NCI-H524 treated with DMSO at 0.1 percent for 48 hours (cell line): ENCODE data around the gene SCAMP2.
"Not testable (repeated sequence)": the region's sequence is repeated elsewhere in the genome, so short reads cannot be mapped to it uniquely, and the experiment has no call there.

Experiments used
- DNase-seq: peaks from one replicate; lab custom pipeline; 2025; lab: John Stamatoyannopoulos, UW

Gene SCAMP2, protein sequence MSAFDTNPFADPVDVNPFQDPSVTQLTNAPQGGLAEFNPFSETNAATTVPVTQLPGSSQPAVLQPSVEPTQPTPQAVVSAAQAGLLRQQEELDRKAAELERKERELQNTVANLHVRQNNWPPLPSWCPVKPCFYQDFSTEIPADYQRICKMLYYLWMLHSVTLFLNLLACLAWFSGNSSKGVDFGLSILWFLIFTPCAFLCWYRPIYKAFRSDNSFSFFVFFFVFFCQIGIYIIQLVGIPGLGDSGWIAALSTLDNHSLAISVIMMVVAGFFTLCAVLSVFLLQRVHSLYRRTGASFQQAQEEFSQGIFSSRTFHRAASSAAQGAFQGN

DNA sequence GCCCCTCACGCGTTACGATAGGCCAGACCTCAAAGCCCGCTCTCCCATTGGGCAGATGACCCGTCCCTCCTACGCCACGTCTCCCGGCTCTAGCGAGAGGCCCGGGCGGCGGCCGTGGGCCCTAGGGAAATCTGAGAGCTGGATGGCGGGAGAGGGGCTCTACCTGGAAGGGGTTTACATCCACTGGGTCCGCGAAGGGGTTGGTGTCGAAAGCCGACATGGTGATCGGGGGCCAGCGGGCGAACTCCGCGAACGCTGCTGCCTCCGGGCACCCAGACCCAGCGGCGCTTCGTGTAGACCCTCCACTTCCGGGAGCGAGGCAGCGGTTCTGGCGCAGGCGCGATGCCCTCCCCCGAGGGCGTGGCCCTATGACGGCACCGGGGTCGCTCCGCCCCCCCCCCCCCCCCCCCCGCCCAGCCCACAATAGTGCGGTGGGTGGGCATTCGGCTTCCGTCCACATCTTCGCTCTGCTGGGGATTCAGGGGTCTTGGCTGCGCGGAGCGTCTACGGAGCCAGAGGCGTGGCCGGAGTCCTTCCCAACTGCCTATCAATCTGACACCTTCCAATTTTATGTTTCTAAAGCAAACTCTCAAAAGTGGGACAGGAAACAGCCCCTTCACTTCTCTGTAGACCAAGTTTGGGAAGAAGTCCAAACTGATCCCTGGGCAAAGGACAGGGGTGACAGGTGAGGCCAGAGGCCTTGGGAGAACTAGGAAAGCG is at the start of gene SCAMP2:
SCAMP2 (minus strand) TSS at position 330 of the 720 bp plus-strand sequence; CDS start at position 220, 110 bp downstream.
- peak; percentile 89 for DNase-seq

GRCh38 chr15:74920456-74920855 is 47.3 kb upstream of the SCAMP2 start:
- no peak for DNase-seq

DNA sequence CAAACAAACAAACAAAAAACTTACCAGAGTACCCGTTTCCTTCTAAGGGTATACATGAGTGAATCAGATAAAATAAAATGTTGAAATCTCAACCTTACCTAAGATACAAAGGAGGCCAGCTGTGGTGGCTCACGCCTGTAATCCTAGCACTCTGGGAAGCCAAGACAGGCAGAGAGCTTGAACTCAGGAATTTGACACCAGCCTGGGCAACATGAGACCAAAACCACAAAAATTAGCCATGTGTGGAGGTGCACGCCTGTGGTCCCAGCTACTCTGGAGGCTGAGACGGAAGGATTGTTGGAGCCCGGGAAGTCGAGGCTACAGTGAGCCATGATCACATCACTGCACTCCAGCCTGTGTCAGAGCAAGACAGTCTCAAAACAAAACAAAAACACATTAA is 44.5 kb upstream of the SCAMP2 start:
- DNase-seq, result no peak

DNA sequence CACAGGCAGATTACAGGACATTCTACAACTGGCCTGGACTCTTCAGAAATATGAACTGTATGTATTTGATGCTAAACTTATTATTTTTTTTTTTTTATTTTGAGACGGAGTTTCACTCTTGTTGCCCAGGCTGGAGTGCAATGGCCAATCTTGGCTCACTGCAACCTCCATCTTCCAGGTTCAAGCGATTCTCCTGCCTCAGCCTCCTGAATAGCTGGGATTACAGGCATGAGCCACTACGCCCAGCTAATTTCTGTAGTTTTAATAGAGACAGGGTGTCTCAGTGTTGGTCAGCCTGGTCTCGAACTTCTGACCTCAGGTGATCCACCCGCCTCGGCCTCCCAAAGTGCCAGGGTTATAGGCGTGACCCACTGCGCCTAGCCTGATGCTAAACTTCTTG is 40.6 kb upstream of the SCAMP2 start:
- DNase-seq, result not testable (repeated sequence)

DNA sequence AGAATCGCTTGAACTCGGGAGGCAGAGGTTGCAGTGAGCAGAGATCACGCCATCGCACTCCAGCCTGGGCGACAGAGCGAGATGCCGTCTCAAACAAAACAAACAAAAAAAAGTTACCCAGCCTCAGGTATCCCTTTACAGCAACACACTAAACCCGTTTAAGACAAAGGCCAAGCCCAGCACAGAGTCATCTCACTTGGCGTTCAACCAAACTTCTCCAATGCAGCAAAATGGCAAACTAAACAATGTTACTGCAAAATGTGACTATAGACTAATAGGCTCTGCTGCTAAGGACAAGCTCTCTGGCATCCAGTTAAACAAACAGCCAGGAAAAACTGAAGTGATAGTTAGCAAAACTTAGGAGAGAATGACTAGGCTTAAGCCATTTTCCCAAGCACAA is 39.9 kb upstream of the SCAMP2 start:
- no peak for DNase-seq

DNA sequence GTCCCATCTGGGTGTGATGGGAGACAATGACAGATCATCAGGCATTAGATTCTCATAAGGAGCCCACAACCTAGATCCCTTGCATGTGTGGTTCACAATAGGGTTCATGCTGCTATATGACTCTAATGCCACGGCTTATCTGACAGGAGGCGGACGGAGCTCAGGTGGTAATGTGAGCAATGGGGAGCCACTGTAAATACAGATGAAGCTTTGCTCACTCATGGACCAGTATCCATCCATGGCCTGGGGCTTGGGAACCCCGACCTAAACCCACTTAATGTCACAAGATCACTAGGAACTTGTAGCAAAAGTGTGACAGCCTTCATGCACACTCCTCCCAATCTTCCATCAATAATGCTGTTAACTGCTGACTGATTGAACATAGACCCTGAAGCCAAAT is 35.5 kb upstream of the SCAMP2 start:
- DNase-seq, result no peak

GRCh38 chr15:74907163-74907870 is 34.2 kb upstream of the SCAMP2 start:
- DNase-seq, result no peak

DNA sequence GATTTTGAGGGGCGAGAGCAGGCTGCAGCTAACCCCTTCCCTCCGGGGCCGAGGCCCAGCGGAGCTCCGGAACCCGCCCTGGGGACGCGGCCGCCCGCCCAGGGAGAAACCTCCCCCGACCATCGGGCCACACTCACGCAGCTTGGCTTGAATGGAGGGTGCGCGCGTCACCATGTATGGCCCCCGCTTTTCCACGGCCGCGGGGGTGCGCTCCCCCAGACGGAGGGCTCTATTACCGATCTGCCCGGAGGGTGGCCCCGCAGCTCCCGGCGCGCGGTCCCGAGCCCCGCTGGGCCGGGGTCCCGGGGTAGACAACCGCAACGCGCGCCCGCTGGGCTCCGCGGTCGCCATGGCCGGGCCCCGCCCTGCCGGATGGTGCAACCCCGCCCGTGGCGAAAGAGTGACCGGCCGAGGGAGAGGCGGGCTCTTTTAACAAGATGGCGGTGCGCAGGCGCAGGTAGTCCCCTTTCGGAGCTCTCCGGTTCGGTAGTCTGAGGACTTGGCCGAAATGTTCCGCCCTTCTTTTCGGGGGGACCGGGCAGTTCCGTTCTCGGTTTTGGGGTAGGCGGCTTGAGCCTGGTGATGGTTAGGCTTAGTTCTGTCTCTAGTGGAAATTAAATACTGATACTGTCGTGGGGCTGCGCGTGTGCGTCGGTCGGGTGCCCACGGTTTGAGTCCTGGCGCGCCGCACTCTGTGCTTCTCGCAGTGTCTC is 33.4 kb upstream of the SCAMP2 start, which contains the start of gene FAM219B:
FAM219B (minus strand) TSS at position 402 of the 713 bp plus-strand sequence; CDS start at position 351, 51 bp downstream.
- peak; percentile 35 for DNase-seq

DNA sequence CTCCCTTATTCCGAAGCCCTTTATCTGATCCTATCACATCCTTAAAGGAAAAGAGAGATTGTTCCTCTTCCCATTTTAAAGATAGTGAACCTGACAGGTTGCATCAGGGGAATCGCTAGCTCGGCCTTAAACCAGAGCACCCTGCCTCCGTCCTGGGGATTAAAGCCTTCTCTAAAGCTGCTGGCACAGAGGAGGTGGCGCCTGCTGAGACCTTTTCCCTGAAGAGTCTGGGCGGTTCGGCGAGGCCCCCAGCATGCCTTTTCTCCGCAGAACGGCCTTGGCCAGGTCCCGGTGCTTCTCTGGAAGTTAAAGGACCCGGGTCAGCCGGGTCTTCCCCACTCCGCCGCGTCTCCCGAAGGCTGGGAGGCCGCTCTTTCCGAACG is 32.9 kb upstream of the SCAMP2 start:
- no peak for DNase-seq

DNA sequence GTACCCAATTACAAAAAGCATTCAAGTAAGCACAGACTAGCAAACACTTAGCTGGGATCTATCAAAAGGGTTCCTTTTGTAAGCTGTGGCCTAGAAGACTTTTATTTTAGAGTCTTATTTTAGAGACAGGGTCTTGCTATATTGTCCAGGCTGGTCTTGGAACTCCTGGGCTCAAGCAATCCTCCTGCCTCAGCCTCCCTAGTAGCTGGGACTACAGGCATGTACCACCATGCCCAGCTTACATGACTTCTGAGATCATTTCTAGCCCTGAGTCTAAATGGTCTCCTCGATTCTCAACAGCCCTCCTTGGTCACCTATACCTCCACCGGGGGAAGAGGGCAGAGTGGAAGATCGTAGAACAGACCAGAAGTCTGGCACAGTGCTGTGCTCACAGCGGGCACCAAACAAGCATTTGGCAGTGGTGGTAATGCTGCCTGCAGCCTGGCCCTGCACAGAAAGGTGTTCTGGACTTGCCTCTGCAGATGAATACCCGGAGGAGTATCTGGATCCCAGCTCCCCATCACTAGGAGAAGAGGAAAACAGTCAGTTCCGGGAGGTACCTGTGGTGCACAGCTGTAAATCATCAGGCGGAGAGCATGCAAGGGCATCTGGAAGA is 31.1 kb upstream of the SCAMP2 start:
- DNase-seq, result no peak

- DNase-seq, result no peak
These were observed 30.5 kb upstream of the SCAMP2 start for GRCh38 chr15:74903676-74904075.

DNA sequence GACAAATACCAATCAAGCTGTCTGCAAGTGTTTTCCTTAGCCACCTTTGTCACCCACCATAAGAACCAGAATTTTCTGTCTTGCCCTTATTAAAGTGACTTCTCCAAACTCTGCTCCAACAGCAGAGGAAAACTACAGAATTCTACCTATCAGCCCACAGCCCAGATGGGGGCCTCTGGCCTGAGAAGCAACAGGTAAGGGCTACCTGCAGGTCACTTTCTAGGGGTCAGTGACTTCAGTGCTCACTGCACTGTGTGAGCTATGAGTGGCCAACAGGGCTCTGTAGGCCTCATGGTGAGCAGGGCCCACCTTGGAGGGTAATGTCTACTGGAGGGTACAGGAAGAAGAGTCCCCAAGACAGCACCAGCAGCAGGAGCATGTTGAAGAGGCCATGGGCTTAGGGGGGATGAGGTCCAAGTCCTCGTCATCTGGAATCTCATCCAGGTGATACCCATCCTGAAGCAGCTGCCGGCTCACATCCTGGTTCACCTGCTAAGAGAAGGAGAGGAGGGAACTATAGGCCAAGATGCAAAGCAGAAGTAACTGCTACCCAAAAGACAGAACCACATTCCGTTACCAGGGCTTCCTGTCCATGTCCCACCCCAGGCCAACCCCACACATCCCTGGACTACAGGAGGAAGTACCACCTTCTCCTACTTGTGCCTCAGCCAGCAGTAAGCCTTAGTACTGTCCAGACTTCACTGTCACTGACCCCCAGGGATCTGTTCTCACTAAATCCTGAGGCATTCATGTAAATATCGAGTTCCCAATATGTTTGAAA is 29.3 kb upstream of the SCAMP2 start:
- DNase-seq, result no peak

GRCh38 chr15:74901612-74902063 is 28.5 kb upstream of the SCAMP2 start:
- no peak for DNase-seq

DNA sequence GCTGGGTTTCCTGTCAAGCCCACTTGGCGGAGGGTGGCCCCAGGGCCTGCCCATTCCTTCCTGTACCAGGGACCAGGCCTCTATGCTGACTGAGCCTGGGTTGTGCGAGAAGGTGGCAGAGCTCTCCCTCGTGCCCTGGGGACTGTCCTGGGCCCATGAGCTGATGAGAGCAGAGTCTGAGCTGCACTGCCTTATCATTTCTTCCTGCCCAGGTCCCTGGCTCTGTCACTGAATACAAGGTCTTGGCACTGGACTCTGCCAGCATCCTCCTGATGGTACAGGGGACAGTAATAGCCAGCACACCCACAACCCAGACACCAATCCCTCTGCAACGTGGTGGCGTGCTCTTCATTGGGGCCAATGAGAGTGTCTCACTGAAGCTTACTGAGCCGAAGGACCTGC is 24.1 kb upstream of the SCAMP2 start:
- no peak for DNase-seq

DNA sequence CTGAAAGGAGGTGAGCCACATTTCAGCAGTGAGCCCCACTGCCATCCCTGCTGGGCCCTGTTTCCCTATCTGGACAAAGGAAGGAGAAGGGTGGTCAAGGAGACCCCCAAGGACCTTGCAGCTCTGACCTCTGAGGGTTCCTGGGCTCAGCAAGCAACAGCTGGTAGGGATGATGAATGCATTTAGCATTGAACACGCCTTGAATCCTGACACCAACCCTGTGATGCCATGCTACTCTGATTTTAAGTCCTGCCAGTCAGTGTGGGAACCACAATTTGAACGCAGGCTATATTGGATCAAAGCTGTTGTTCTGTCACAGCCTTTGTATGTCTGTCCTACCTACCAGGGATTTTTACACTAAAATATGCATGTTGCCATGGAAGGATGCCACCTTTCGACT is 23.2 kb upstream of the SCAMP2 start:
- no peak for DNase-seq

DNA sequence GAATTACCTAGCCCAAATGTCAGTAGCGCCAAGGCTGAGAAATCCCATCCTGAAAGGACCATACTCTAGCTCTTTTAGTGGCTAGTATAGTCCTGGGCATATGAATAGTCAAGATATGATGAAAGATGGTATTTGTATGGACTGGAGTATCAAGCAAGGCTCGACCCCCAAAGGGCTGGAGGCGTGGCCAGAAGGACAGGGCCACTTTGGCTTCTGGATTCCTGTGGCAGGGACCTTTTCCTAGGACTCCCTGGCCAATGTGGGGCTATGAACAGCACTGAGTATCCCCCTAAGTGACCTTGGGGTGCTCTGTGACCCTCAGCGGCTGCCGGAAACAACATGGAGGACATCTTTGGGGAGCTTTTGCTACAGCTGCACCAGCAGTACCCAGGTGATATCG is 22.7 kb upstream of the SCAMP2 start:
- DNase-seq, result no peak

DNA sequence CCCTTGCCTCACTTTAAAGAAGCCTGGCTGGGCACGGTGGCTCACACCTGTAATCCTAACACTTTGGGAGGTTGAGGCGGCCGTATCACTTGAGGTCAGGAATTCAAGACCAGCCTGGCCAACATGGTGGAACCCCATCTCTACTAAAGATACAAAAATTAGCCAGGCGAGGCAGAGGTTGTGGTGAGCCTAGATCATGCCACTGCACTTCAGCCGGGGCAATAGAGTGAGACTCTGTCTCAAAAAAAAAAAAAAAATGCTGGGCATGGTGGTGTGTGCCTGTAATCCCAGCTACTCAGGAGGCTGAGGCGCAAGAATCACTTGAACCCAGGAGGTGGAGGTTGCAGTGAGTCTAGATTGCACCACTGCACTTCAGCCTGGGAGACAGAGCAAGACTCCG is 21.2 kb upstream of the SCAMP2 start:
- DNase-seq, result not testable (repeated sequence)

GRCh38 chr15:74893627-74894026 is 20.5 kb upstream of the SCAMP2 start:
- DNase-seq, result no peak

GRCh38 chr15:74892931-74893330 is 19.8 kb upstream of the SCAMP2 start:
- no peak for DNase-seq

- no peak for DNase-seq
These were observed 19.1 kb upstream of the SCAMP2 start for GRCh38 chr15:74892313-74892712.

DNA sequence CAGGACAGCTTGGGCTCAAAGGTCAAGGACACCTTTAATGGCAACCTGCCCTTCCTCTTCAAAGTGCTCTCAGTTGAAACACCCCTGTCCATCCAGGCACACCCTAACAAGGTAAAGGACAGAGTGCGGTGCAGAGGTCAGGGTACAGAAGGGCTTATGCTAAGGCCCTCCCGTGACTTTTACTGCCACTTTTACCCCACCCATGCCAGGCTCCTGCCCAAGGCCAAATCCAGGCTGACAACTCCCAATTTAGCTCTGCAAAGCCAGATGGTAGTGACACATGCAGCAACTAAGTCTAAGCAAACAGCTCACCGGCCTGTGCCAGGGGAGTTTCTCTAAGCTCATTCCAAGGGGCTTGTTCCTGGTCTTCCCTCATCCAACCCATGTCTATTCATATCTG is 18.3 kb upstream of the SCAMP2 start:
- no peak for DNase-seq
